HG03457 (cell line): ENCODE results near the gene BCORL1.

Source experiments
- ATAC-seq: cut with Tn5 transposase; IDR thresholded peaks from one replicate; pipeline ENCODE4 v1.9.1; 2021; ENCODE audit warnings: moderate number of reproducible peaks; ENCODE audit not compliant: unreplicated experiment

BCORL1 gene

GRCh38 chrX:130086447-130087206 lies 104.2 kb downstream of the BCORL1 start:
- ATAC-seq: peak; percentile 46

GRCh38 chrX:130090364-130090763 lies 107.9 kb downstream of the BCORL1 start:
- ATAC-seq: no peak

GRCh38 chrX:130091980-130092522 lies 109.6 kb downstream of the BCORL1 start:
- ATAC-seq: peak; percentile 99

- no peak for ATAC-seq
Measured at GRCh38 chrX:130093271-130093670, 110.8 kb downstream of the BCORL1 start.

GRCh38 chrX:130094696-130095095 lies 112.3 kb downstream of the BCORL1 start:
- ATAC-seq: no peak

GRCh38 chrX:130095249-130096030 lies 113.0 kb downstream of the BCORL1 start:
- no peak for ATAC-seq

- no peak for ATAC-seq
Measured at GRCh38 chrX:130097507-130098209, 115.2 kb downstream of the BCORL1 start.

- ATAC-seq: no peak
Measured at GRCh38 chrX:130098210-130098552, 115.7 kb downstream of the BCORL1 start.

- no peak for ATAC-seq
Measured at GRCh38 chrX:130100180-130100579, 117.7 kb downstream of the BCORL1 start.

- no peak for ATAC-seq
Measured at GRCh38 chrX:130103605-130104004, 121.2 kb downstream of the BCORL1 start.

- no peak for ATAC-seq
Measured at GRCh38 chrX:130105244-130105643, 122.8 kb downstream of the BCORL1 start.

GRCh38 chrX:130106071-130106470 lies 123.6 kb downstream of the BCORL1 start:
- no peak for ATAC-seq
